Diencephalon (tissue), 1 donor: ENCODE measurements around the gene NUP93. TPM values are rescaled to one million over a fixed set of nuclear protein-coding genes. Genes with fewer than 3 reads are reported as not detected.
A peak's percentile ranks its signal among the peaks of the same experiment; 100 is the strongest.

Experiments
- small RNA-seq: library from RNA; depleted of rRNA; stranded (forward); fragments of <200 nt; gene quantifications from one replicate; pipeline ENCODE3, GENCODE V24; 2014
- total RNA-seq: library from RNA; depleted of rRNA; stranded (reverse); fragments of >200 nt; gene quantifications from one replicate; pipeline ENCODE4 v1.2.3, GENCODE V29; 2014

NUP93 gene
- total RNA-seq: 140 TPM

DNA sequence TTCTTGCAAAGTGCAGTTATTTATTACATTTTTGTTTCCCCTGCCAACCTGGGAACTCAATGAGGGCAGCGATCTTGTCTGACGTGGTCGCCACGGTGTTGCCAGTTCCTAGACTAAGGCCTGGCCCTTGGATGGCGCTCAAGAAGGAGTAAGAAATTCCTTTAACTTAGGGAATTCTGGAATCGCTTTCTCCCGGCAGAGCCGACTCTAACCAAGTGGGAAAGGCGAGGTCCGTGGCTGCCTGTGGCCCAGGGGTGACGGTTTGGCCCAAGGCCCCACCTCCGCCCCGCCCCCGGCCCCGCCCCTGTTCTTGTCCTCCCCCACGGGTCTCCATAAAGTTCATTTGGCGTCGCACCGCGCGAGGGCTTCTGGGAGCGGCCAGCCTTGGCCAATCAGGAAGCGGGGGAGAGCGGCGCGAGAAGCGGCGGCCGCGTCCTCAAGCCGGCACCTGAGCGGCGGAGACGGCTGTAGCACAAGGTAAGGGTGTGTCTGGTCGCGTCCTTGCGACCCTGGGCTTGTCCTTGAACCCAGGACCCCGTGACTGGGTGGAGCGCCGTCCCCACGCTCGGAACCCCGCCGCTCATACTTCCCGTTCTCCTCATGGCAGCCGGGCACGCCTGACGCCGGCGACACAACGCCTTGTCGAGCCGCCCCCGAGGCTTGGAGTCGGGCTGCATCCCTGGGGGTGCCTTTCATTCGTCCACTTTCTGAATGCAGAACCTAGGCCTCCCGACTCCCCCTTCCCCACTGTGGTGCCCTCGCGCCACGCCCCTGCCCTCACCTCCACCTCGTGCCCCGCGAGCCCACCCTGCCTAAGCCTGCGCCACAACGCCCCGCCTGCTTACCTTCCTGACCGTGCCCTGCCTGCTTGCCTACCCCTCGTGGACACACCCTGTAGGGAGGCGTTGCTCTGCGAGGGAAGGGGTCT lies at the start of gene NUP93:
NUP93 (plus strand) TSS at position 395 of the 928 bp plus-strand sequence. CDS start 18,119 bp downstream, outside the sequence.

DNA sequence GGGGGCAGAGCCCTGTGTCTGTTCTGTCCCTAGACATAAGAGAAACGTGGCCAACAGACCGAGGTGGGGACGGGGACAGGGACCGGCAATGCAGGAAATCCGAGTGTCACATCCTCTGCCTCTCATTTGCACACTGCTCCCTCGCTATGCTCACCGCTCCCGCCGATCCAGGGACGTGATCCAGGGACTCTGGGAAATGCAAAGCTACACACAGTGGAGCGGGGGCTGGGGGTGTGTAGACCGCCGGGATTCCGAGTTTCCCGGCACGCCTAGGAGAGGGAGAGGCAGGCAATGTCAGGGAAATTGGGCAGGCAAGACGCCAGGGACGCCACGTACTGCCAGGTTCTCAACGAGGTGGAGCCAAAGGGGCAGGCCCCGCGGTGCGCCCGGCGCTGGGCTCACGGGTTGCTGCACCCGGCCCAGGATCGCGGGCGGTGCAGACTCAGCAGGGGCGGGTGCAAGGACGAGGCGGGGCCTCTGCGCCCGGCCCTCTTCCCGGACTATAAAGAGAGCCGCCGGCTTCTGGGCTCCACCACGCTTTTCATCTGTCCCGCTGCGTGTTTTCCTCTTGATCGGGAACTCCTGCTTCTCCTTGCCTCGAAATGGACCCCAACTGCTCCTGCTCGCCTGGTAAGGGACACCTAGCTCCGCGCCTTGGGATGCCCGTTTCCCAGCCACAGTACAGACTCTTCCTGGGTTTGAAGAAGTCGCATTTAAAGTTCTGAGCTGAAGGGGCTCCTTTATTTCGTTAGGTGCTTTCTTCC lies 47.8 kb upstream of the NUP93 start, which contains the start of gene MT1X:
MT1X (plus strand) TSS at position 532 of the 764 bp plus-strand sequence; CDS start at position 603, 71 bp downstream.

DNA sequence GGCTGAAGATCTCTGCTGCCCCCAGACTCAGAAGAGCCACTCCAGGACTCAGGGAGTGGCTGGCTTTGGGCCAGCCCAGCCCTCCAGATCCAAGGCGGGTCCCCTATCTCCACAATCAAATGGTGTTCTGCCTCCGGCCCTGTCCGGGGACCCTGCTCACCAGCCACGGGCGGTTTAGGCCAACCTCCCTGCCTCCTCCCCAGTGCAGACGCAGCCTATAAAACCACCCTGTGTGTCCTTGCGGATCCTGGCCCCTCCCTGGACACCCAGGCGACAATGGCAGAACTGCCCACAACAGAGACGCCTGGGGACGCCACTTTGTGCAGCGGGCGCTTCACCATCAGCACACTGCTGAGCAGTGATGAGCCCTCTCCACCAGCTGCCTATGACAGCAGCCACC lies 135.0 kb downstream of the NUP93 start, which contains the start of gene SLC12A3:
SLC12A3 (plus strand) TSS at position 248 of the 400 bp plus-strand sequence; CDS start at position 277, 29 bp downstream.

Small RNA genes lying within 50 kb of the gene (small RNA-seq; reads per million reads assigned to genes)
- gene MIR138-2: 15.4 reads per million, percentile 94 among the genes with 10 or more reads in this experiment

Other genes with a start within 250 kb of the NUP93 start
- 126 TPM for gene BBS2, start 210.1 kb upstream of the NUP93 start, total RNA-seq
- gene MT4, start 165.1 kb upstream of the NUP93 start, total RNA-seq: not detected
- gene MT3, start 140.6 kb upstream of the NUP93 start, total RNA-seq: 51.7 TPM
- gene MT2A, start 121.5 kb upstream of the NUP93 start, total RNA-seq: 5.1 TPM
- gene MT1E, start 104.3 kb upstream of the NUP93 start, total RNA-seq: 9.9 TPM
- 1.4 TPM for gene MT1M, start 97.5 kb upstream of the NUP93 start, total RNA-seq
- gene MT1A, start 91.5 kb upstream of the NUP93 start, total RNA-seq: not detected
- not detected for gene MT1B, start 78.2 kb upstream of the NUP93 start, total RNA-seq
- 1.8 TPM for gene MT1F, start 72.2 kb upstream of the NUP93 start, total RNA-seq
- gene MT1G, start 62.1 kb upstream of the NUP93 start, total RNA-seq: not detected
- not detected for gene MT1H, start 60.3 kb upstream of the NUP93 start, total RNA-seq
- gene MT1X, start 47.7 kb upstream of the NUP93 start, total RNA-seq: 14.3 TPM
- not detected for gene SLC12A3, start 135.1 kb downstream of the NUP93 start, total RNA-seq
- gene HERPUD1, start 202.0 kb downstream of the NUP93 start, total RNA-seq: 65.5 TPM
- 1.4 TPM for gene CETP, start 231.8 kb downstream of the NUP93 start, total RNA-seq